Neural crest cell (in vitro differentiated cells): ENCODE data around the gene ITGB3. TPM values are rescaled to one million over a fixed set of nuclear protein-coding genes. Genes with fewer than 3 reads are reported as not detected.

Experiments used
- DNase-seq: peaks from one replicate; pipeline ENCODE4 v3.0.0; 2021; ENCODE audit warnings: low read depth, mixed read lengths, low spot score
- H3K27ac Mint-ChIP-seq: one replicate; pipeline ENCODE4 v1.8.0; 2021; ENCODE audit warnings: mild to moderate bottlenecking, mixed read lengths; ENCODE audit not compliant: unreplicated experiment
- H3K27me3 Mint-ChIP-seq: 2 replicates; pipeline ENCODE4 v1.8.0; 2021; ENCODE audit warnings: low read depth, mild to moderate bottlenecking, mixed read lengths
- H3K36me3 Mint-ChIP-seq: 2 replicates; pipeline ENCODE4 v1.8.0; 2021; ENCODE audit warnings: low read depth, mild to moderate bottlenecking, mixed read lengths
- H3K4me1 Mint-ChIP-seq: 2 replicates; pipeline ENCODE4 v1.8.0; 2021; ENCODE audit warnings: mixed read lengths
- H3K4me3 Mint-ChIP-seq: one replicate; pipeline ENCODE4 v1.8.0; 2021; ENCODE audit warnings: mild to moderate bottlenecking, mixed read lengths
- H3K9me3 Mint-ChIP-seq: 2 replicates; pipeline ENCODE4 v1.8.0; 2021; ENCODE audit warnings: mixed read lengths
- CTCF ChIP-seq: fragments of 200-600 bp; sonication (generic); conservative IDR thresholded peaks from 2 replicates; pipeline ENCODE4 v1.5.0; 2021; ENCODE audit warnings: antibody characterized with exemption, mild to moderate bottlenecking
- total RNA-seq: library from RNA; stranded (reverse); gene quantifications from 2 replicates; pipeline ENCODE4 v1.2.1, GENCODE V29; 2021

ITGB3 gene
- total RNA-seq, 1 donor from 2014 or later: 0.09 TPM

GRCh38 chr17:47273245-47273644 is 19.6 kb downstream of the ITGB3 start:
- Mint-ChIP-seq H3K9me3 (peaks cover 8% of the 10 kb centered on the region), H3K36me3 (peaks cover 2% of the 10 kb centered on the region), H3K4me1 (peaks cover 31% of the 10 kb centered on the region), H3K27me3 (no peaks in the 10 kb centered on the region), H3K27ac (no peak overlapping the region), H3K4me3 (no peak overlapping the region)
- DNase-seq: no peak
- no peak for TF ChIP-seq CTCF

- no peak for DNase-seq
- Mint-ChIP-seq H3K4me3 (no peak overlapping the region), H3K27ac (no peak overlapping the region), H3K4me1 (peaks cover 40% of the 10 kb centered on the region), H3K9me3 (peaks cover 5% of the 10 kb centered on the region), H3K36me3 (no peaks in the 10 kb centered on the region), H3K27me3 (no peaks in the 10 kb centered on the region)
- no peak for TF ChIP-seq CTCF
Measured at GRCh38 chr17:47274319-47275069, 20.9 kb downstream of the ITGB3 start.

DNA sequence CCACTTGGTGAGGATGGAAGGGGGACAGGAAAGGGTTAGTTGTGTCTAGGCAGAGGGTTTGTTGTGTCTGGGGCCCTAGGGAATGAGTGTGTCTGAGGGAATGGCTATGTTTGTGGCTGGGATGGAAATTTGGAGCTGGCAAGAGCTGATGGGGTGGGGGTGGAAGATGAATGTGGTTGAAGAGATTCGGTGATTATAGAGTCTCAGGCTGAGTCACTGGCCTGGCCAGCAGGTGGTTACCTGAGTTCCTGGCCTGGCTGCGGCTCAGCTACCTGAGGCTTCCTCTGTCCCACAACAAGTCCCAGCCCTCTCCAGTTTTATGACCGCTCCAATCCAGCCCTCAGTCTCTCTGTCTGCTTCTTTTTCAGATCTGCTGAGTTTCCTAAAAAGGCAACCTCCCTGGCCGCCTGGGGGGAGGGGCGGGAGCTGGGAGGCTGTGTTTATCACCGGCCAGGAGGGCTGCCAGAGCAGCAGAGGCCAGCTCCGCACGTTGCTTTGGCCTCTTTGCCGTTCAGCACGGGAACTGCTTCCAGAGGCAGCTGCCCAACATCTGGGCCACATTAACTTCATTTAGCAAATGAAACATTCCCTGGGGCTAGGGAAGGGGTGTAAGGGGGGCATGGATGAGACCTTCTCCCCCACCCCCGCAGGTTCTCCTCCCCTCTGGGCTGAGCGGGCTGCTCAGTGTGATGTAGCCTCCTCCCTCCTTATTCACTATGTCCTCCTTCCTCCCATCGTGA is 21.8 kb downstream of the ITGB3 start:
- TF ChIP-seq CTCF: no peak
- Mint-ChIP-seq H3K4me3 (peak overlapping the region; percentile 65), H3K27ac (peak overlapping the region; percentile 36), H3K36me3 (no peaks in the 10 kb centered on the region), H3K4me1 (peaks cover 47% of the 10 kb centered on the region), H3K9me3 (peaks cover 3% of the 10 kb centered on the region), H3K27me3 (no peaks in the 10 kb centered on the region)
- no peak for DNase-seq

- Mint-ChIP-seq H3K27me3 (no peaks in the 10 kb centered on the region), H3K36me3 (no peaks in the 10 kb centered on the region), H3K4me3 (no peak overlapping the region), H3K4me1 (peaks cover 52% of the 10 kb centered on the region), H3K9me3 (no peaks in the 10 kb centered on the region), H3K27ac (no peak overlapping the region)
- no peak for TF ChIP-seq CTCF
- DNase-seq: no peak
Measured at GRCh38 chr17:47276444-47276843, 22.8 kb downstream of the ITGB3 start.

DNA sequence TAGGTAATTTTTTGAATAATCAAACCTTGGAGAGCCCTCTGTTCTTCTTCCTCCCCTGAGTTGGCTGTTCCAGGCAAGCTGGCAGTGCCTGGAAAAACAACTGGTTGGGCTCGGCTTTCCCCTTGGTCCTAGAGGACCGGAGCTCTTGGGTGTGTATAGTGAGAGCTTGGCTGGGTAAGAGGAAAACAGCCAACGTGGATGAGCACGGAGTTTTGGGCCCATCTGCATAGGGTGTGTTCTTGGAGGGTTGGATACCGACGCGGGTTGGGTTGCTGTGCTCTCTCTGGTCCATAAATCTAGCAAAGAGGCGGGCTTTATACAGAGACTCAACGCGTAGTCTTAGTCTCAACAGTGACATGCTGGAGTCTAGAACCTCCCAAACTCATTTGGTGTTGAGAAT is 23.2 kb downstream of the ITGB3 start:
- no peak for TF ChIP-seq CTCF
- Mint-ChIP-seq H3K27ac (no peak overlapping the region), H3K4me3 (no peak overlapping the region), H3K4me1 (peaks cover 52% of the 10 kb centered on the region), H3K36me3 (no peaks in the 10 kb centered on the region), H3K27me3 (no peaks in the 10 kb centered on the region), H3K9me3 (no peaks in the 10 kb centered on the region)
- DNase-seq: no peak
